ENCODE data around the gene CNTN1.

The CNTN1 gene

DNA sequence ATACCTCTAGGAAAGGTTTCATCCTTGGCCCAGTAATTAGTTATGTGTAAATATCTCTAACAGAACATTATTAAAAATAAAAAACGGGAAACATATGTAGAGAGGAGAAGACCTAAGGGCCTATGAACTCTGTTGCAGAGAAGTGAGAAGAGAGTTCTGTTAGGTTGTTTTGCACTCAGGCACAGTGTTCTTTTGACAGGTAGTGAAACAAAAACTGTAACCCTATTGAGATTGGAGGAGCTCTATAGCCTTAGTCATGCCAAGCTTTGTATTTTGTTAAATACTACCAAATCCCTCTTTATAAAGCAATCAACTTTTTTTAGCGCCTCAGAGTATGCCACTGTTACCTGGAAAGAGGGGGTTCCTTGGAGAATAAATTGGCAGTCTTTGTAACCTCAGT lies 77.6 kb downstream of the CNTN1 start:
- TF ChIP-seq FOXP2 (optimal IDR thresholded peaks at IDR 0.05; ENCODE audit: borderline replicate concordance, extremely low read depth, extremely low read length, insufficient read depth): no peak
- TF ChIP-seq, protein P1, sequence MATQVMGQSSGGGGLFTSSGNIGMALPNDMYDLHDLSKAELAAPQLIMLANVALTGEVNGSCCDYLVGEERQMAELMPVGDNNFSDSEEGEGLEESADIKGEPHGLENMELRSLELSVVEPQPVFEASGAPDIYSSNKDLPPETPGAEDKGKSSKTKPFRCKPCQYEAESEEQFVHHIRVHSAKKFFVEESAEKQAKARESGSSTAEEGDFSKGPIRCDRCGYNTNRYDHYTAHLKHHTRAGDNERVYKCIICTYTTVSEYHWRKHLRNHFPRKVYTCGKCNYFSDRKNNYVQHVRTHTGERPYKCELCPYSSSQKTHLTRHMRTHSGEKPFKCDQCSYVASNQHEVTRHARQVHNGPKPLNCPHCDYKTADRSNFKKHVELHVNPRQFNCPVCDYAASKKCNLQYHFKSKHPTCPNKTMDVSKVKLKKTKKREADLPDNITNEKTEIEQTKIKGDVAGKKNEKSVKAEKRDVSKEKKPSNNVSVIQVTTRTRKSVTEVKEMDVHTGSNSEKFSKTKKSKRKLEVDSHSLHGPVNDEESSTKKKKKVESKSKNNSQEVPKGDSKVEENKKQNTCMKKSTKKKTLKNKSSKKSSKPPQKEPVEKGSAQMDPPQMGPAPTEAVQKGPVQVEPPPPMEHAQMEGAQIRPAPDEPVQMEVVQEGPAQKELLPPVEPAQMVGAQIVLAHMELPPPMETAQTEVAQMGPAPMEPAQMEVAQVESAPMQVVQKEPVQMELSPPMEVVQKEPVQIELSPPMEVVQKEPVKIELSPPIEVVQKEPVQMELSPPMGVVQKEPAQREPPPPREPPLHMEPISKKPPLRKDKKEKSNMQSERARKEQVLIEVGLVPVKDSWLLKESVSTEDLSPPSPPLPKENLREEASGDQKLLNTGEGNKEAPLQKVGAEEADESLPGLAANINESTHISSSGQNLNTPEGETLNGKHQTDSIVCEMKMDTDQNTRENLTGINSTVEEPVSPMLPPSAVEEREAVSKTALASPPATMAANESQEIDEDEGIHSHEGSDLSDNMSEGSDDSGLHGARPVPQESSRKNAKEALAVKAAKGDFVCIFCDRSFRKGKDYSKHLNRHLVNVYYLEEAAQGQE (IDR thresholded peaks at IDR 0.05; ENCODE audit: insufficient read depth in 1 of 2, low read depth in 2 of 2, low read length in 2 of 2): no peak

DNA sequence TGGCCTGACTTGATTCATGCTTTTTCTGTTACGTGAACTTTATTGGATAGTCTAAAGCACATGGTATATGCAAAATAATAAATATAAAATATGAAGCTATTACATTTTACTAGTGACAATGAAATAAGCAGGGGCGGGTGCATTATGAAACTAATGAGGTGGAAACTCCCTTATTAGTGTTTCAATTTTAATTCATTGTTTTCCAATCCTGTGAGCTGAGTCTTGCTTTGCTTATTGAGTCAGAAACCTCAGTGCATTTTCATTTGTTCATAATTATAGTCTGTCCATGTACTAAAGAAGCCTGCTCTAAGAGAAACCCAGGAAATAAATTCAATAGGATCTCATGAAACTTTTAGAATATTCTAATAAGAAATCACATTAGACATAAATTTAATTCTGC lies 78.5 kb downstream of the CNTN1 start:
- no peak for TF ChIP-seq FOXP2 (optimal IDR thresholded peaks at IDR 0.05; ENCODE audit: borderline replicate concordance, extremely low read depth, extremely low read length, insufficient read depth)
- TF ChIP-seq POLR2AphosphoS5 (IDR thresholded peaks at IDR 0.05; ENCODE audit: low read depth, low read length): no peak
- TF ChIP-seq TAF1 (IDR thresholded peaks at IDR 0.05; ENCODE audit: borderline replicate concordance, insufficient read depth, low read length): no peak
- TF ChIP-seq SIN3A (IDR thresholded peaks at IDR 0.05; ENCODE audit: borderline replicate concordance, insufficient read depth, low read length): no peak

DNA sequence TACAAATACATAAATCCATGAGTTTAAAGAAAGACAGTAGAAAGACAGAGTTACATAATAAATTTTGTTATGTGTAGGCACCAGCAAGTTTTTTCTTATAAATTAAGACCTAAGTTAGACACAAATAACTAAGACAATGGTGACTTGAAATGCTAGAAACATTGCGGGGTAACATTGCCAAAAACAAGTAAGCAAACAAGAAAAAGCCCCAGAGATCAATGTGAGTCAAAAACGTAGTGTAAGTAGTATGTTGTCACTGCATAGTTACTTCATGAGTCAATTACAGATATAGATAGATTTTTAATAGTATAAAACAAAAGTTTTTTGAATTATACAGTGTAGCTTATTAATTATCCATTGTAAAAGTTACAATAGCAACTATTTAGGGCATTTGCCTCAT lies 83.4 kb downstream of the CNTN1 start:
- TF ChIP-seq TAF1 (IDR thresholded peaks at IDR 0.05; ENCODE audit: borderline replicate concordance, insufficient read depth, low read length) (no peak), SIN3A (IDR thresholded peaks at IDR 0.05; ENCODE audit: borderline replicate concordance, insufficient read depth, low read length) (no peak), POLR2AphosphoS5 (IDR thresholded peaks at IDR 0.05; ENCODE audit: low read depth, low read length) (no peak), FOXP2 (optimal IDR thresholded peaks at IDR 0.05; ENCODE audit: borderline replicate concordance, extremely low read depth, extremely low read length, insufficient read depth) (no peak)
- TF ChIP-seq, protein P1 (IDR thresholded peaks at IDR 0.05; ENCODE audit: insufficient read depth in 1 of 2, low read depth in 2 of 2, low read length in 2 of 2): no peak

DNA sequence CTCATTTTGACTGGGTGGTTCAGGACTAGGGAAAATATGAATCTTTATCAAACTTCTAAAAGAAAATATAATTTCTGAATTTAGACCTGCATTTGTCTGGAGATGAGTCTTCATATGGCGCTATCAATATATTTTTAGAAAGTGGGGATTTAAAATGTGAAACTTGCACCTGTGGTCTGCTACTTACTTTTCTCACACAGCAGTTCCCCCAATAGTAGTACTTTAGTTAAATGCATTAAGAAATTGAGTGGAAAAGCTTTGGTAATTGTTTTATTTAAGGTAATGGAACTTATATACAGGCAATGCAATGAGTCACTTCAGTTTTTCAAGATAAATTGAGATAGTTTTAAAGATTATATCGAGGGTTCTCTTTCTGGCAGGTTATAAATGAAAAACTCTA lies 91.9 kb downstream of the CNTN1 start:
- no peak for TF ChIP-seq FOXP2 (optimal IDR thresholded peaks at IDR 0.05; ENCODE audit: borderline replicate concordance, extremely low read depth, extremely low read length, insufficient read depth)
- TF ChIP-seq POLR2AphosphoS5 (IDR thresholded peaks at IDR 0.05; ENCODE audit: low read depth, low read length): no peak
- TF ChIP-seq, protein P1 (IDR thresholded peaks at IDR 0.05; ENCODE audit: insufficient read depth in 1 of 2, low read depth in 2 of 2, low read length in 2 of 2): no peak
- TF ChIP-seq SIN3A (IDR thresholded peaks at IDR 0.05; ENCODE audit: borderline replicate concordance, insufficient read depth, low read length): no peak
- TF ChIP-seq TAF1 (IDR thresholded peaks at IDR 0.05; ENCODE audit: borderline replicate concordance, insufficient read depth, low read length): no peak

DNA sequence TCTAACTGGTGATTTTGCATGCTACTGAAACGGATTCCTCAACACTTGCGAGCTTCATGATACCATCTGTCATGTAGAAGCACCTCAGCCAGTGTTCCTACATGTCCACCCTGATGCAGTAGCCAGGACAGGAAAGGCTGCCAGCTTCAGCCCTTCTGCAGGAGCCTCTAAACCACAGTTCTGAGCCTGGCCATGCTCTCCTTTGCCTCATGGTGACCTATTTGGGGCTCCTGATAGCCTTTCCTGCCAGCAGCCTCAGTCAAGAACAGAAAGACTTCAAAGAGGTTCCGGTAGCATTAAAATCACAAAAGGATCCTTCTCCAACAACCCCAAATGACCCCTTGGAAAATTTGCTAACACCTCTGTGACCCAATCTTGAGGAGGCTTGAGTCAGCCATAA lies 96.0 kb downstream of the CNTN1 start:
- TF ChIP-seq FOXP2 (optimal IDR thresholded peaks at IDR 0.05; ENCODE audit: borderline replicate concordance, extremely low read depth, extremely low read length, insufficient read depth): no peak
- no peak for TF ChIP-seq POLR2AphosphoS5 (IDR thresholded peaks at IDR 0.05; ENCODE audit: low read depth, low read length)
- TF ChIP-seq, protein P1 (IDR thresholded peaks at IDR 0.05; ENCODE audit: insufficient read depth in 1 of 2, low read depth in 2 of 2, low read length in 2 of 2): no peak
- TF ChIP-seq TAF1 (IDR thresholded peaks at IDR 0.05; ENCODE audit: borderline replicate concordance, insufficient read depth, low read length): no peak
- TF ChIP-seq SIN3A (IDR thresholded peaks at IDR 0.05; ENCODE audit: borderline replicate concordance, insufficient read depth, low read length): no peak

All from PFSK-1 (cell line).